Measurements from ENCODE around the gene UBA1. TPM values are rescaled to one million over a fixed set of nuclear protein-coding genes. Genes with fewer than 3 reads are reported as not detected.
"Not testable (repeated sequence)": the region's sequence is repeated elsewhere in the genome, so short reads cannot be mapped to it uniquely, and the experiment has no call there.

Gene UBA1
- total RNA-seq, 1 experiment from 2014 or later: 217 TPM

GRCh38 chrX:47241201-47242011 lies 47.8 kb downstream of the UBA1 start:
- in situ Hi-C loops (cut with HindIII; ENCODE audit: low sequenced_read_pairs): no loop called here
- DNase-seq (ENCODE audit: low spot score): no peak

GRCh38 chrX:47242321-47242720 lies 48.7 kb downstream of the UBA1 start:
- in situ Hi-C loops (cut with HindIII; ENCODE audit: low sequenced_read_pairs): no loop called here
- DNase-seq (ENCODE audit: low spot score): no peak

- DNase-seq (ENCODE audit: low spot score): no peak
- in situ Hi-C loops (cut with HindIII; ENCODE audit: low sequenced_read_pairs): no loop called here
Measured at GRCh38 chrX:47243351-47243750, 49.7 kb downstream of the UBA1 start.

GRCh38 chrX:47244676-47245075 lies 51.0 kb downstream of the UBA1 start:
- in situ Hi-C loops (cut with HindIII; ENCODE audit: low sequenced_read_pairs): no loop called here
- no peak for DNase-seq (ENCODE audit: low spot score)

GRCh38 chrX:47245156-47245555 lies 51.5 kb downstream of the UBA1 start:
- in situ Hi-C loops (cut with HindIII; ENCODE audit: low sequenced_read_pairs): no loop called here
- DNase-seq (ENCODE audit: low spot score): no peak

GRCh38 chrX:47247206-47247998 lies 53.8 kb downstream of the UBA1 start:
- no peak for DNase-seq (ENCODE audit: low spot score)
- in situ Hi-C loops (cut with HindIII; ENCODE audit: low sequenced_read_pairs): no loop called here

GRCh38 chrX:47247999-47248320 lies 54.3 kb downstream of the UBA1 start:
- in situ Hi-C loops (cut with HindIII; ENCODE audit: low sequenced_read_pairs): no loop called here
- no peak for DNase-seq (ENCODE audit: low spot score)

- in situ Hi-C loops (cut with HindIII; ENCODE audit: low sequenced_read_pairs): no loop called here
- no peak for DNase-seq (ENCODE audit: low spot score)
Measured at GRCh38 chrX:47248576-47248975, 54.9 kb downstream of the UBA1 start.

GRCh38 chrX:47250017-47250347 lies 56.4 kb downstream of the UBA1 start:
- in situ Hi-C loops (cut with HindIII; ENCODE audit: low sequenced_read_pairs): no loop called here
- DNase-seq (ENCODE audit: low spot score): no peak

- DNase-seq (ENCODE audit: low spot score); in situ Hi-C loops (cut with HindIII; ENCODE audit: low sequenced_read_pairs): not testable (repeated sequence)
Measured at GRCh38 chrX:47257620-47258019, 64.0 kb downstream of the UBA1 start.

Other genes with a start within 250 kb of the UBA1 start
- not detected in 2 replicates for gene RGN, start 115.4 kb upstream of the UBA1 start, total RNA-seq (2014; rRNA removed; shearing (Covaris generic))
- gene NDUFB11, start 49.1 kb upstream of the UBA1 start, total RNA-seq (2014; rRNA removed; shearing (Covaris generic)): 87.1 and 115 TPM in 2 replicates
- 51.8 and 67.8 TPM in 2 replicates for gene RBM10, start 48.6 kb upstream of the UBA1 start, total RNA-seq (2014; rRNA removed; shearing (Covaris generic))
- gene CDK16, start 24.9 kb downstream of the UBA1 start, total RNA-seq (2014; rRNA removed; shearing (Covaris generic)): 88.1 and 118 TPM in 2 replicates
- gene USP11, start 39.2 kb downstream of the UBA1 start, total RNA-seq (2014; rRNA removed; shearing (Covaris generic)): 53.1 and 57.3 TPM in 2 replicates
- gene ZNF157, start 176.7 kb downstream of the UBA1 start, total RNA-seq (2014; rRNA removed; shearing (Covaris generic)): 0.25 and 0.44 TPM in 2 replicates